PFSK-1 (cell line): Measurements from ENCODE around the gene KIF6.

Experiments
- FOXP2 ChIP-seq: optimal IDR thresholded peaks from 2 replicates; pipeline ENCODE3; 2011; ENCODE audit warnings: borderline replicate concordance, control low read depth, inconsistent platforms; ENCODE audit not compliant: insufficient read depth; ENCODE audit errors: extremely low read length, extremely low read depth
- POLR2AphosphoS5 ChIP-seq: IDR thresholded peaks from 2 replicates; pipeline ENCODE4 v1.6.1; 2012; ENCODE audit warnings: low read depth, mild to moderate bottlenecking, control low read depth, low read length, moderate library complexity
- REST ChIP-seq, 2 experiments: IDR thresholded peaks; 2 replicates each; pipeline versions ENCODE4 v1.6.1 to v1.8.0; 2011 to 2012; ENCODE audit warnings: low read depth in 2 of 2, low read length in 2 of 2, control low read depth in 1 of 2, inconsistent platforms in 1 of 2, mild to moderate bottlenecking in 1 of 2, moderate library complexity in 1 of 2; ENCODE audit not compliant: insufficient read depth in 1 of 2
- SIN3A ChIP-seq: IDR thresholded peaks from 2 replicates; pipeline ENCODE4 v1.6.1; 2012; ENCODE audit warnings: mild to moderate bottlenecking, low read length, moderate library complexity, borderline replicate concordance; ENCODE audit not compliant: insufficient read depth
- TAF1 ChIP-seq: IDR thresholded peaks from 2 replicates; pipeline ENCODE4 v1.6.1; 2012; ENCODE audit warnings: low read length, control low read depth, borderline replicate concordance; ENCODE audit not compliant: insufficient read depth

Gene KIF6

GRCh38 chr6:39375405-39375804, 349.8 kb downstream of the KIF6 start:
- TF ChIP-seq FOXP2 = no peak
- TF ChIP-seq REST (IDR thresholded peaks at IDR 0.05; ENCODE audit: insufficient read depth in 1 of 2, low read depth in 2 of 2, low read length in 2 of 2) = no peak
- TF ChIP-seq SIN3A = no peak
- no peak for TF ChIP-seq POLR2AphosphoS5
- no peak for TF ChIP-seq TAF1

GRCh38 chr6:39370390-39370789, 354.8 kb downstream of the KIF6 start:
- TF ChIP-seq SIN3A = no peak
- no peak for TF ChIP-seq FOXP2
- TF ChIP-seq REST (IDR thresholded peaks at IDR 0.05; ENCODE audit: insufficient read depth in 1 of 2, low read depth in 2 of 2, low read length in 2 of 2) = no peak
- TF ChIP-seq TAF1 = no peak
- no peak for TF ChIP-seq POLR2AphosphoS5

GRCh38 chr6:39369987-39370386, 355.2 kb downstream of the KIF6 start:
- TF ChIP-seq TAF1 = no peak
- TF ChIP-seq SIN3A = no peak
- TF ChIP-seq FOXP2 = no peak
- TF ChIP-seq REST (IDR thresholded peaks at IDR 0.05; ENCODE audit: insufficient read depth in 1 of 2, low read depth in 2 of 2, low read length in 2 of 2) = no peak
- TF ChIP-seq POLR2AphosphoS5 = no peak

- TF ChIP-seq REST (IDR thresholded peaks at IDR 0.05; ENCODE audit: insufficient read depth in 1 of 2, low read depth in 2 of 2, low read length in 2 of 2) = no peak
Observed at GRCh38 chr6:39367700-39368099, 357.5 kb downstream of the KIF6 start.

- TF ChIP-seq REST (IDR thresholded peaks at IDR 0.05; ENCODE audit: insufficient read depth in 1 of 2, low read depth in 2 of 2, low read length in 2 of 2) (no peak), TAF1 (no peak), FOXP2 (no peak), POLR2AphosphoS5 (no peak), SIN3A (no peak)
Observed at GRCh38 chr6:39366931-39367618, 358.1 kb downstream of the KIF6 start.
